ENCODE results near the gene ZNF750. TPM values are rescaled to one million over a fixed set of nuclear protein-coding genes. Genes with fewer than 3 reads are reported as not detected.
A peak's percentile ranks its signal among the peaks of the same experiment; 100 is the strongest.

ZNF750 gene
- total and polyA plus RNA-seq, 10 of the 15 experiments (the other 5 are each of a cell fraction or from before 2014, with no cell fraction given): 0.06 TPM; not detected in 9

DNA sequence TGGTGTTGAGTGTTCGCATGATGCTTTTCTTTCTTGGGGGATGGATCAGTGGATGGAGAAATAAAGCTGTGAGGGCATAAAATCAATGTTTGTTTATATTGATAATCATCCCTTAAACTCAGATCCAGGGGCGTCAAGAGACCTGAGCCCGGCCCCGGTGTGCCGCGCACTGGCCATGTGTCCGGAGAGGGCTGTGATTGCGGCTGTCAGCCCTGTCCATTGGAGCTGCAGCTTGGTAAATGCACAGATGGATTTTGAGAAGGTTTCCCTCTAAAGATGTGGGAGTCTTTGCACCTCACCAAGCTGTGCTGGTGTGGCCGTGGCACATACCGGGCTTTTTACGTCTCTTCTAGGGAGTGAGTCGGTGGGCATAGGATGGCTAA lies 21.6 kb upstream of the ZNF750 start:
- Histone ChIP-seq H3K27me3 (replicated peaks in 1 of 2; ENCODE audit: control insufficient read depth in 2 of 2, insufficient read depth in 2 of 2, low read length in 1 of 2) (no peaks in the 10 kb centered on the region), H3K27ac (ENCODE audit: control insufficient read depth, insufficient read depth) (0 out of 2 replicates have a peak overlapping the region, but pooled peaks have one; percentile 79), H4K20me1 (ENCODE audit: control insufficient read depth, insufficient read depth) (no peaks in the 10 kb centered on the region), H3K9me3 (replicated peaks; ENCODE audit: control insufficient read depth, insufficient read depth, low read length) (no peaks in the 10 kb centered on the region), H3K4me2 (ENCODE audit: control insufficient read depth, insufficient read depth) (peak overlapping the region; percentile 70; the same call in 1 of the 2 replicates), H2AFZ (ENCODE audit: control insufficient read depth, low read depth, low read length) (no peak overlapping the region), H3K36me3 (ENCODE audit: control insufficient read depth in 2 of 2, insufficient read depth in 2 of 2, low read length in 1 of 2) (no peaks in the 10 kb centered on the region; a peak in 2 of 4 replicates), H3K9ac (ENCODE audit: control insufficient read depth, insufficient read depth, low read length) (no peak overlapping the region; the same call in 1 of the 2 replicates), H3K4me3 (no peak overlapping the region; the same call in 1 of the 2 replicates), H3K79me2 (ENCODE audit: control insufficient read depth, insufficient read depth, low read length) (peaks cover 45% of the 10 kb centered on the region), H3K4me1 (ENCODE audit: control insufficient read depth, insufficient read depth, low read length) (peaks cover 67% of the 10 kb centered on the region)
- CTCF ChIA-PET: interaction anchor here (0.6 to 2.5 kb wide), 5 partner anchors 10 to 287 kb away, joined by 3 to 11 read pairs (median 6); no protein-coding TSS in a partner anchor
- intact Hi-C loops (cut with micrococcal nuclease; ENCODE audit: unreplicated experiment) (loop anchor here (10.0 kb wide), 1 partner anchor 77 kb away; no protein-coding TSS in a partner anchor), in situ Hi-C loops (cut with MboI) (no loop called here)
- TF ChIP-seq ZNF207 (IDR thresholded peaks at IDR 0.05; ENCODE audit: borderline replicate concordance): no peak
- no peak for TF ChIP-seq NKRF (conservative IDR thresholded peaks at IDR 0.05)
- TF ChIP-seq CHD1 (IDR thresholded peaks at IDR 0.05; ENCODE audit: low read depth, low read length): no peak
- no peak for TF ChIP-seq PAX5 (IDR thresholded peaks at IDR 0.05; ENCODE audit: borderline replicate concordance, low read depth, low read length)
- TF ChIP-seq, protein P1, sequence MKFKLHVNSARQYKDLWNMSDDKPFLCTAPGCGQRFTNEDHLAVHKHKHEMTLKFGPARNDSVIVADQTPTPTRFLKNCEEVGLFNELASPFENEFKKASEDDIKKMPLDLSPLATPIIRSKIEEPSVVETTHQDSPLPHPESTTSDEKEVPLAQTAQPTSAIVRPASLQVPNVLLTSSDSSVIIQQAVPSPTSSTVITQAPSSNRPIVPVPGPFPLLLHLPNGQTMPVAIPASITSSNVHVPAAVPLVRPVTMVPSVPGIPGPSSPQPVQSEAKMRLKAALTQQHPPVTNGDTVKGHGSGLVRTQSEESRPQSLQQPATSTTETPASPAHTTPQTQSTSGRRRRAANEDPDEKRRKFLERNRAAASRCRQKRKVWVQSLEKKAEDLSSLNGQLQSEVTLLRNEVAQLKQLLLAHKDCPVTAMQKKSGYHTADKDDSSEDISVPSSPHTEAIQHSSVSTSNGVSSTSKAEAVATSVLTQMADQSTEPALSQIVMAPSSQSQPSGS (IDR thresholded peaks at IDR 0.05; ENCODE audit: low read length): no peak
- TF ChIP-seq NR2F1 (conservative IDR thresholded peaks at IDR 0.05): no peak
- no peak for TF ChIP-seq HCFC1 (IDR thresholded peaks at IDR 0.05; ENCODE audit: low read length)
- TF ChIP-seq HDGF (IDR thresholded peaks at IDR 0.05): no peak
- DNase-seq (ENCODE audit: low read depth, low spot score): no peak
- FAIRE-seq: no peak
- RAD21 ChIA-PET (ENCODE audit: unreplicated experiment): interaction anchor here (0.9 to 4.8 kb wide), 4 partner anchors 9 to 81 kb away, joined by 3 to 30 read pairs (median 5); no protein-coding TSS in a partner anchor
- SMC1A ChIA-PET (ENCODE audit: uncharacterized antibody, unreplicated experiment): interaction anchor here (0.6 to 3.1 kb wide), 8 partner anchors 8 to 565 kb away, joined by 3 to 15 read pairs (median 4); no protein-coding TSS in a partner anchor
- 99% methylated on average over 12 of the region's 12 CpGs for WGBS (ENCODE audit: insufficient coverage, insufficient replicate concordance, low lambda C conversion rate, missing lambda C conversion rate)
- no peak for ATAC-seq
- no TSS peak for BruUV-seq (replicated peaks)
- POLR2A ChIA-PET: interaction anchor here (0.7 to 3.1 kb wide), 2 partner anchors 8 to 9 kb away, joined by 4 to 17 read pairs; no protein-coding TSS in a partner anchor
